ENCODE data around the gene SLC5A10.

Gene SLC5A10

GRCh38 chr17:18986541-18987229 is 34.7 kb downstream of the SLC5A10 start:
- no peak for DNase-seq

GRCh38 chr17:18987230-18987610 is 35.3 kb downstream of the SLC5A10 start:
- DNase-seq: no peak

GRCh38 chr17:18987862-18988545 is 36.0 kb downstream of the SLC5A10 start:
- DNase-seq: no peak

GRCh38 chr17:18988546-18989173 is 36.7 kb downstream of the SLC5A10 start:
- no peak for DNase-seq

- no peak for DNase-seq
Observed at GRCh38 chr17:18990331-18990730, 38.4 kb downstream of the SLC5A10 start.

- DNase-seq: no peak
Observed at GRCh38 chr17:18991531-18992315, 39.8 kb downstream of the SLC5A10 start.

- no peak for DNase-seq
Observed at GRCh38 chr17:18992454-18993130, 40.6 kb downstream of the SLC5A10 start.

- DNase-seq: no peak
Observed at GRCh38 chr17:18993905-18994526, 42.1 kb downstream of the SLC5A10 start.

GRCh38 chr17:18994631-18995030 is 42.7 kb downstream of the SLC5A10 start:
- no peak for DNase-seq

- DNase-seq: no peak
Observed at GRCh38 chr17:18995220-18995619, 43.3 kb downstream of the SLC5A10 start.

- DNase-seq: no peak
Observed at GRCh38 chr17:18996458-18996857, 44.5 kb downstream of the SLC5A10 start.

- DNase-seq: no peak
Observed at GRCh38 chr17:18997650-18998196, 45.8 kb downstream of the SLC5A10 start.

- no peak for DNase-seq
Observed at GRCh38 chr17:18999394-18999793, 47.4 kb downstream of the SLC5A10 start.

- no peak for DNase-seq
Observed at GRCh38 chr17:18999911-19000310, 47.9 kb downstream of the SLC5A10 start.

GRCh38 chr17:19000531-19001325 is 48.8 kb downstream of the SLC5A10 start:
- DNase-seq: no peak

GRCh38 chr17:19001907-19002590 is 50.1 kb downstream of the SLC5A10 start:
- DNase-seq: peak in 2 of 3 donors; percentile 18 to 32

GRCh38 chr17:19002805-19003542 is 51.0 kb downstream of the SLC5A10 start:
- DNase-seq: peak in 1 of 3 donors; percentile 26

- DNase-seq: peak; percentile 34 to 56 (median 47)
Observed at GRCh38 chr17:19003543-19004420, 51.8 kb downstream of the SLC5A10 start.
